ENCODE results near the gene ZNG1F. TPM values are rescaled to one million over a fixed set of nuclear protein-coding genes. Genes with fewer than 3 reads are reported as not detected.
"Not testable (repeated sequence)": the region's sequence is repeated elsewhere in the genome, so short reads cannot be mapped to it uniquely, and the experiment has no call there.

Gene ZNG1F
- total and polyA plus RNA-seq, 7 experiments from 2014 or later: 6.4 to 12.4 (median 11.8) TPM

DNA sequence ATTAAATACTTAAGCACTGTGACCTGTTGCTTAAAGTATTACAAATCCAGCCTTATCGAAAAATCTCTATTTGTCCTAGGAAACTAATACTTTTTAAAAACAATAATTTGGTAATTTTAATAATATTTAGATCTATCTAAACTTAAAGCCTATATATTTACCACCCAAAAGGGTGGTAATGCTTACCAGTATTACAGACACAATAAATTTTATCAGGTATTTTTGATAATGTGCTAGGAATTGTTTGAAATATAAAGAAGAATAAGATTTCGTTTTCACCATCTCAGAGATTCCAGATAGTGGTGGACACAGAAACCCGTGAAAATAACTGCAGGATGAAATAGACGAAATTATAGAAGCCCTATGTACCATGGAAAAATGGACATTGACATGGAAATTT is 68.4 kb downstream of the ZNG1F start:
- H3K4me3 ChIP-seq (ENCODE audit: low read length); ATAC-seq; H3K9me3 Mint-ChIP-seq; H3K27me3 Mint-ChIP-seq; H3K4me3 Mint-ChIP-seq; H3K36me3 Mint-ChIP-seq; H3K9me3 ChIP-seq (ENCODE audit: control insufficient read depth in 2 of 3, low read length in 3 of 3); H3K27ac ChIP-seq (ENCODE audit: low read depth, low read length); H3K27me3 ChIP-seq (ENCODE audit: control insufficient read depth in 2 of 2, insufficient read depth in 2 of 2, low read length in 2 of 2); H3K36me3 ChIP-seq (ENCODE audit: control insufficient read depth in 2 of 3, insufficient read depth in 3 of 3, low read length in 3 of 3); CTCF ChIA-PET; DNase-seq; H3K27ac Mint-ChIP-seq; H3K4me1 Mint-ChIP-seq; intact Hi-C loops (cut with micrococcal nuclease); H3K4me1 ChIP-seq (ENCODE audit: control insufficient read depth in 2 of 2, insufficient read depth in 2 of 2, low read length in 2 of 2); POLR2A ChIA-PET: not testable (repeated sequence)

DNA sequence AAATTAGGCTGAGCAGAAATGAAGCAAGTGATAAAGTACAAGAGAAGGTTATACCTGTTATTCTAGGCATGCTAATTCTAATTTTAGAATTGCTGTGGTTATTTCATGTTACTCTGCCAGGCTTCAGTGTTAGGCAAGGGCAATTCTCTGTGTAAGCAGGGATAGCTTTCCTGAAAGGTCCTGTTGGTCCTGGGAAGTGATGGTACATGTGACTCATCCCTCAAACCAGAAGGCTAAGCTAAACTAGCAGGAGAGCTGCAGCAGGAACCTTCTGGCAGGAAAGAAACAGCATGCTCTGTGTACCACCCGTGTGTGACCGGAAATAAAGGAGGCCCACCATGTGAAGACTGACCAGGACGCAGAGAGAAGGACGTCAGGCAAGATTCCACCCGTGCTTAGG is 69.4 kb downstream of the ZNG1F start:
- H3K9me3 ChIP-seq (ENCODE audit: control insufficient read depth in 2 of 3, low read length in 3 of 3); H3K27ac ChIP-seq (ENCODE audit: low read depth, low read length); H3K4me1 Mint-ChIP-seq; POLR2A ChIA-PET; H3K4me1 ChIP-seq (ENCODE audit: control insufficient read depth in 2 of 2, insufficient read depth in 2 of 2, low read length in 2 of 2); ATAC-seq; CTCF ChIA-PET; H3K36me3 ChIP-seq (ENCODE audit: control insufficient read depth in 2 of 3, insufficient read depth in 3 of 3, low read length in 3 of 3); H3K27ac Mint-ChIP-seq; H3K9me3 Mint-ChIP-seq; H3K27me3 ChIP-seq (ENCODE audit: control insufficient read depth in 2 of 2, insufficient read depth in 2 of 2, low read length in 2 of 2); intact Hi-C loops (cut with micrococcal nuclease); H3K4me3 ChIP-seq (ENCODE audit: low read length); H3K36me3 Mint-ChIP-seq; H3K4me3 Mint-ChIP-seq; H3K27me3 Mint-ChIP-seq; DNase-seq: not testable (repeated sequence)

DNA sequence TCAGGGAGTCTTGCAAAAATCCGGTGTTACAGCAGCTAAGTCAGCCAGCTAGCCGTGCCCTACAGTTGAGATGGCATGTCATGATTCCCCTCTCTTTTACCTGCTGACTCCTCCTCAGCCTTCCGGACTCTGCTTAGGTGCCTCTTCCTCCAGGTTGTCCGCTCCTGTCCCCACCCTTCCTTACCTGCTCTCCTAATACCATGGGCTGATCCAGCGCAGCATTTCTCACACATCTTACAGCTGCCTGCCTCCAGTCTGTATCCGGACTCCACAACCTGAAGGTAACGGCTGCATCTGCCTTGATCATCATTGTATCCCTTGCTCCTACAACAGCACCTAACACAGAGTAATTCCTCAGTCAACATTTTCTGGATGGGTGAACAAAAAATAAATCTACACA is 69.8 kb downstream of the ZNG1F start:
- ATAC-seq; H3K9me3 Mint-ChIP-seq; H3K27me3 ChIP-seq (ENCODE audit: control insufficient read depth in 2 of 2, insufficient read depth in 2 of 2, low read length in 2 of 2); POLR2A ChIA-PET; intact Hi-C loops (cut with micrococcal nuclease); H3K4me3 ChIP-seq (ENCODE audit: low read length); H3K9me3 ChIP-seq (ENCODE audit: control insufficient read depth in 2 of 3, low read length in 3 of 3); H3K27ac Mint-ChIP-seq; H3K4me1 ChIP-seq (ENCODE audit: control insufficient read depth in 2 of 2, insufficient read depth in 2 of 2, low read length in 2 of 2); H3K27me3 Mint-ChIP-seq; H3K4me3 Mint-ChIP-seq; H3K36me3 Mint-ChIP-seq; H3K36me3 ChIP-seq (ENCODE audit: control insufficient read depth in 2 of 3, insufficient read depth in 3 of 3, low read length in 3 of 3); CTCF ChIA-PET; H3K27ac ChIP-seq (ENCODE audit: low read depth, low read length); DNase-seq; H3K4me1 Mint-ChIP-seq: not testable (repeated sequence)

DNA sequence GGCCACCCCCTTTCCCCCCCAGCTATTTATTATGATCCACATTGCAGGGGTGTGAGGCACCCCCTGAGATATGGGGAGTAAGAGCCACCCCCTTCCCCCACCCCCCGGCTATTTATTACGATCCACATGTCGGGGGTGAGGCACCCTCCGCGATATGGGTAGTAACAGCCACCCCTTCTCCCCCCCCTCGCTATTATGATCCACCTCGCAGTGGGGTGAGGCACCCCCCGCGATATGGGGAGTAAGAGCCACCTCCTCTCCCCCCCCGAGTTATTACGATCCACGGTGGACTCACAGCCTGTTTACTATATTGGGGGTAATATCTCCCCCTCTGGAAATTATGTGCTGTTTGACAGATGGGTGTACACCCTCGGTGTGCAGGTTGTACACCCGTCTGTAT is 75.8 kb downstream of the ZNG1F start:
- H3K27me3 ChIP-seq (ENCODE audit: control insufficient read depth in 2 of 2, insufficient read depth in 2 of 2, low read length in 2 of 2); H3K27ac Mint-ChIP-seq; DNase-seq; H3K36me3 Mint-ChIP-seq; H3K36me3 ChIP-seq (ENCODE audit: control insufficient read depth in 2 of 3, insufficient read depth in 3 of 3, low read length in 3 of 3); CTCF ChIA-PET; H3K27me3 Mint-ChIP-seq; H3K4me3 ChIP-seq (ENCODE audit: low read length); POLR2A ChIA-PET; ATAC-seq; intact Hi-C loops (cut with micrococcal nuclease); H3K4me1 Mint-ChIP-seq; H3K9me3 ChIP-seq (ENCODE audit: control insufficient read depth in 2 of 3, low read length in 3 of 3); H3K4me3 Mint-ChIP-seq; H3K4me1 ChIP-seq (ENCODE audit: control insufficient read depth in 2 of 2, insufficient read depth in 2 of 2, low read length in 2 of 2); H3K27ac ChIP-seq (ENCODE audit: low read depth, low read length); H3K9me3 Mint-ChIP-seq: not testable (repeated sequence)

DNA sequence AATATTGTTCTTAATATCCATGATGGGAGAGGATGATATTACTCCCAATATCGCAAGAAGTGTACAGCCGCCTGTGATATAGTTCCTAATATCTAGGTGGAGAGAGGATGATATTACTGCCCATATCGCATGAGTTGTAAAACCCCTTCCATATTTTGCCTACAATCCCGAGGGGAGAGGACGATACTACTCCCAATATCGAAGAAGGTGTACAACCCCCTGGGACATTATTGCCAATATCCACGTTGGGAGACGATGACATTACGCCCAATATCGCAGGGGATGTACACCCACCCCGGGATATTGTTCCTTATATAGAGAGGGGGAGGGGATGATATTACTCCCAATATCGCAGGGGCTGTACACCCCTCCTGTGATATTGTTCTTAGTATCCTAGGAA is 77.7 kb downstream of the ZNG1F start:
- CTCF ChIA-PET; H3K27me3 ChIP-seq (ENCODE audit: control insufficient read depth in 2 of 2, insufficient read depth in 2 of 2, low read length in 2 of 2); DNase-seq; H3K27me3 Mint-ChIP-seq; H3K4me3 ChIP-seq (ENCODE audit: low read length); H3K27ac Mint-ChIP-seq; H3K9me3 Mint-ChIP-seq; POLR2A ChIA-PET; H3K36me3 Mint-ChIP-seq; H3K36me3 ChIP-seq (ENCODE audit: control insufficient read depth in 2 of 3, insufficient read depth in 3 of 3, low read length in 3 of 3); H3K27ac ChIP-seq (ENCODE audit: low read depth, low read length); H3K9me3 ChIP-seq (ENCODE audit: control insufficient read depth in 2 of 3, low read length in 3 of 3); H3K4me1 Mint-ChIP-seq; H3K4me3 Mint-ChIP-seq; H3K4me1 ChIP-seq (ENCODE audit: control insufficient read depth in 2 of 2, insufficient read depth in 2 of 2, low read length in 2 of 2); intact Hi-C loops (cut with micrococcal nuclease); ATAC-seq: not testable (repeated sequence)

DNA sequence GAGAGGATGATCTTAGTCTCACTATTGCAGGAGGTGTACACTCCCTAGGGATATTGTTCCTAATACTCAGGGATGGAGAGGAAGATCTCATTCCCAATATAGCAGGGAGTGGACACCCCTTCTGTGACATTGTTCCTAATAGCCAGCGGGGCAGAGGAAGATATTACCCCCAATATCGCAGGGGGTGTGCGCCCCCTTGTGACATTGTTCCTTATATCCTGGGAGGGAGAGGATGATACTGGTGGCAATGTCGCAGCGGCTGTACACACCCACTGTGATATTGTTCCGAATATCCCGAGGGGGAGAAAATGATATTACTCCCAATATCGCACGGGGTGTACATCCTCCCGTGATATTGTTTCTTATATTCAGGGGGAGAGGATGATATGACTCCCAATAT is 78.2 kb downstream of the ZNG1F start:
- ATAC-seq; H3K27me3 ChIP-seq (ENCODE audit: control insufficient read depth in 2 of 2, insufficient read depth in 2 of 2, low read length in 2 of 2); CTCF ChIA-PET; H3K36me3 Mint-ChIP-seq; H3K4me1 Mint-ChIP-seq; H3K4me3 Mint-ChIP-seq; H3K9me3 Mint-ChIP-seq; H3K27me3 Mint-ChIP-seq; H3K27ac Mint-ChIP-seq; H3K4me1 ChIP-seq (ENCODE audit: control insufficient read depth in 2 of 2, insufficient read depth in 2 of 2, low read length in 2 of 2); H3K27ac ChIP-seq (ENCODE audit: low read depth, low read length); H3K4me3 ChIP-seq (ENCODE audit: low read length); H3K9me3 ChIP-seq (ENCODE audit: control insufficient read depth in 2 of 3, low read length in 3 of 3); H3K36me3 ChIP-seq (ENCODE audit: control insufficient read depth in 2 of 3, insufficient read depth in 3 of 3, low read length in 3 of 3); intact Hi-C loops (cut with micrococcal nuclease); DNase-seq; POLR2A ChIA-PET: not testable (repeated sequence)

DNA sequence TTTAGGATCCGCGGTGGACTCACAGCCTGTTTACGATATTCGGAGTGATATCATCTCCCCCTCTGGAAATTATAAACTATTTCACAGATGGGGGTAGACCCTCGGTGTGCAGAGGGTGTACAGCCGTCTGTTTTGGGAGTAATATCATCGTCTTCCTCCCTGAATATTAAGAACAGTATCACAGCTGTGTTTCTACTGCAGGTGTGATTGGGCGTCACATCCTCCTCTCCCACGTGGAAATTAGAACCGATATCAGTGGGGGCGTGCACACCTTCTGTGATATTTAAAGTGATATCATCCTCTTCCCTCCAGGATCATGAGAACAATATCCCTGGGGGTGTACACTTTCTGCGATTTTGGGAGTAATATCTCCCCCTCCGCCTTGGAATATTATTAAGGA is 79.9 kb downstream of the ZNG1F start:
- H3K9me3 ChIP-seq (ENCODE audit: control insufficient read depth in 2 of 3, low read length in 3 of 3); H3K9me3 Mint-ChIP-seq; H3K4me3 ChIP-seq (ENCODE audit: low read length); H3K27ac Mint-ChIP-seq; H3K4me1 ChIP-seq (ENCODE audit: control insufficient read depth in 2 of 2, insufficient read depth in 2 of 2, low read length in 2 of 2); H3K27me3 ChIP-seq (ENCODE audit: control insufficient read depth in 2 of 2, insufficient read depth in 2 of 2, low read length in 2 of 2); H3K36me3 Mint-ChIP-seq; DNase-seq; H3K27me3 Mint-ChIP-seq; CTCF ChIA-PET; H3K4me3 Mint-ChIP-seq; intact Hi-C loops (cut with micrococcal nuclease); H3K4me1 Mint-ChIP-seq; H3K36me3 ChIP-seq (ENCODE audit: control insufficient read depth in 2 of 3, insufficient read depth in 3 of 3, low read length in 3 of 3); POLR2A ChIA-PET; H3K27ac ChIP-seq (ENCODE audit: low read depth, low read length): not testable (repeated sequence)
- ATAC-seq: peak; percentile 22
